ENCODE data around the gene TSC1.
"Not testable (repeated sequence)": the region's sequence is repeated elsewhere in the genome, so short reads cannot be mapped to it uniquely, and the experiment has no call there.

TSC1 gene

DNA sequence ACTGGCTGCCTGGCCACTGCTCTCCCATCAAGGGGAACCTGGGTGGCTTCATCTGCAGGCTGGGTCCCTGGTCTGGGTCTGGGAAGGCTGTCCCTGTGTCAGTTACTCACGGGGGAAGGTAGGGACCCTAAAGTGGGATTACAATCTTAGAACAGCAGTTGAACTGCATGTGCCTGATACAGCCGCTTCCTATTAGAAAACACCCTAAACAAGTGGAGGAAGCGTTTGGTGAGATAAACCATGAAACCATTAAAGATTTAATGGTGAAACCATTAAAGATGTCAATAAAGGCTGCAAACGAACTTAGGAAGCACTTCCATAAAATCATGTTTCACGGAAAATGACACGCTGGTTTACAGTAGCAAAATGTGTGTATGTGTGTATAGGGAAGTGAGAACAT, 31.5 kb upstream of the TSC1 start:
- DNase-seq = no peak

DNA sequence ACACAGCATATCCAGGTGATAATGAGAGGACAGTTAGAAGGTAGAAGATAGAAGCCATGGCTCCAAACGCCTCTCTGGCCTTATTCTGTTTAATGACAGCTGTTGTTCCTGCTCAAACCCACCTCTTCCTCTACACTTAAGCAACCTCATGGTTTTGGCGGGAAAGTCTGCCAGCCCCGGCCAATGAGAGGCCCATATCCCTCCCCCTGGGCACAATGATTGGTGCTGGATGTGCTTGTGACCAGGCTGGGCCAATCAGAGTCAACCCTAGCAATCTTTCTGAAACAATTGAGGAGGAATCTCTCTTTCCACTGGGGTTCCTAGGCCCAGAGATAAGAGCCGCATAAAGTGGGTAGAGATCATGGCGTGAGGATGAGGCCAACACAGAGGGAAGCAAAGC, 29.3 kb upstream of the TSC1 start:
- DNase-seq = no peak

DNA sequence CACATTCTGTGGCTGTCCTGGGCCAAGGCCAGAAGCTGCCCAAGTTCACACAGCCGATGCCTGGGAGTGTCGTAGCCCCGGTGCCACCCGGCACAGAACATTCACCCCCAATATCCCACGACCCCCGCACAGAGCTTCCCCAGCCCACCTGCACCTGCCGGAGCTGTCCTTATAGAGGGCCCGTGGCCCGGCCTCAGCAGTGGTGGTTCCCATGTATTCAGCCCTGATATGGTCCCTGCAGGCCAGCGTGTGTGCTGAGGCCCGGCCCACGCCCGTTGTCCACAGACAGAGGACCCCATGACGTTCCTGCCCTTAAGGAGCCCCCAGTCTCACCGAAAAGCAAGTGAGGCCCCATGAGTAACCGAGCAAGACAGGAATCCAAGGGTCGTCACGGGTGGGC, 28.8 kb upstream of the TSC1 start:
- no peak for DNase-seq

DNA sequence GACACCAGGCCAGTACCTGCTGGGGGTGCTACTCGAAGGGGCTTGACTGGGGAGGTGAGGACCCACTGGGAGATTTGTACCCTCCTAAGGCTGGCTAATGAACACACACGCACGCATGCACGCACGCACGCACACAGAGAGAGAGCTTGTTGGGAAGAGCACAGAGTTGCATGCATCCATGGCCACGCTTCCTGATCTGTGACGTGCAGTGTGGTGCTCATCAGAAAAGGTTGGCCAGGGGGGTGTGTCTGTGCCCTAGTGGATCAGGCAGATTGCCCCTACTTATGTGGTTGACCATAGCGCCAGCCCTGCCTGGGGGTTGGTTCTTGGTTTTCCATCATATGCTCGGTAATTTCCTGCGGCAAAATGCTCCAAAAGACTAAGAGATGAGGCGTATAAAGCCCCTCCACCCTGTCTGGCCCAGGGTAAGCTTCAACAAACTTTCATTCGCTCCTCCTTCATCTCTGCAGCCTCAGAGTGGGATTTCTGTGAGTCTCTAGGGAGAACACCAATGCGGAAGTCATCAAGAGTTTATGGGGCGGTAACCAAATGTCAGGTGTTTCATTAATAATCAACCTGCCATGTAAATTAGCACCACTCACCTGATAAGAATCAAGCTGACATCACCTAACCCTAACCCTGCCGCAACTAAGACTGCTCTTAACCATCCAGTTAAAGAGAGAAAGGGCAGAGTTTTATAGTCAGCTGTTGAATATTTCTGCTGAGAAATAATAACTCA, 26.1 kb upstream of the TSC1 start:
- DNase-seq = no peak

DNA sequence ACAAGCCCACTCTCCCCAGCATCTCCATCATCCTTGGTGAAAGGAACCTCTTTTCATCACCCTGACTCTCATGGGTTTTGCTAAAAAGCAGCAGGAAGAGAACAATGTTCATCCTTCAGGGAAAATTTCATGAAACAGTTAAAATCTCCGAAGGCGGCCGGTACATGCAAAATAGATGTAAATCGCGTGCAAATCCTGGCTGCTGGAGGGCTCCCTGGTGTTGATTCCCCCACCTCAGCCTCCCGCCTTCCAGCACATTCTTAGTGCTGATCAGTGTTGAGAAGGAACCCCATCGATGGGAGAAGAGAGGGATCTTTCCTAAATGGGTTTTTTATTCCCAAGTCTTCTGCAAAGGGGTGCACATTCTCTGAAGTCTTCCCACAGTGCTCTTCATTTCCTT, 25.4 kb upstream of the TSC1 start:
- no peak for DNase-seq

DNA sequence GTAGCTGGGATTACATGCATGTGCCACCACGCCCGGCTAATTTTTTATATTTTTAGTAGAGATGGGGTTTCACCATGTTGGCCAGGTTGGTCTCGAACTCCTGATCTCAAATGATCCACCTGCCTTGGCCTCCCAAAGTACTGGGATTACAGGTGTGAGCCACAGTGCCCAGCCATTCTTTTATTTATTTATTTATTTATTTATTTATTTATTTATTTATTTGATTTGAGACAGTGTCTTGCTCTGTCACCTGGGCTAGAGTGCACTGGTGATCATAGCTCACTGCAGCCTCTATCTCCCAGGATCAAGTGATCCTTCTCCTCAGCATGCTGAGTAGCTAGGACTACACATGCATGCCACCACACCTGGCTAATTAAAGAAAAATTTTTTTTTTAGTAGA, 23.5 kb upstream of the TSC1 start:
- DNase-seq = not testable (repeated sequence)

DNA sequence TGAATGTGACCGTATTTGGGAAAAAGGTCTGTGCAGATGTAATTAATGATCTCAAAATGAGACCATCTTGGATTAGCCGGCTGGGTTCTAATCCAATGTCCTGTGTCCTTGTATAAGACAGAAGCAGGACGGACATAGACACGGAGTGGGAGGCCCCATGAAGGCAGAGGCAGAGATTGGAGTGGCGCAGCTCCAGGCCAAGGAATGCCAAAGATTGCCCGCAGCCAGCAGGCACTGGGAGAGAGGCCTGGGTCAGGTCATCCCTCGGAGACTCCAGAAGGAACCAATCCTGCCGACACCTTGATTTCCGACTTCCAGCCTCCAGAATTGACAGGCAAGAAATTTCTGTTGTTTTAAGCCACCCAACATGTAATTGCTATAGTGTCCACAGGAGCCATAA, 21.1 kb upstream of the TSC1 start:
- DNase-seq = no peak

DNA sequence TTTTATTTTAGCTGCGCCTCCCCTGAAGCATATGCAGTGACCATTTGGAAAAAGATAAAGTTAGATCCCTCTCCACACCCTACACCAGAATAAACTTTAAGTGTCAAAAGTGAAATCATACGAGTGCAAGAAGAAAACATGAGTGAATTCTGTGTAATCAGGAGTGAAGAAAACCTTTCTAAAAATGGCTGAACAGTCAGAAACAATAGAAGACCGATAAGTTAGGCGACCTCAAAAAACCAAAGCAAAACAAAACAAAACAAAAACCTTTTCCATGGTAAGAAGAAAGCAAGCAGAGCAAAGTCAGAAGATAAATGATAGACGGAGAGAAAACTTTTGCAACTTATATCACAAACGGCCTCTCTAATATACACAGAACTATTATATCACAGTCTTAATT, 16.6 kb upstream of the TSC1 start:
- no peak for DNase-seq

DNA sequence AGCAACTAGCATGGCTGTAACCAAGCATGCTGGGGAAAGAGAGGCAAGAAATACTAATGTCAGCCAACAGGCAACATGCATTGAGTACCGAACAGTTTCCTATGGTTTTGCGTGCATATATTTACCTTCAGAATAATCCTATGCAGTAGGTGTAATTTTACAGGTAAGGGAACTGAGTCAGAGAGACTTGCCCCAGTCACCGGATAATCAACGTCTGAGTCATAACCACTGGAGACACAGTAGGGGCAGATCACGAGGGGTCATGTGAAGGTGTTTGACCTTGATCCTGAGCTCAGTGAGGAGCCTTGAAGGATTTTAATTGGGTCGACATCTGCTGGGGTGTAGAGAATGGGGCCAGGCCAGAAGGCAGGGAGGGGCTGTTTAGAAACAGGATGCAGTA, 13.4 kb upstream of the TSC1 start:
- no peak for DNase-seq

DNA sequence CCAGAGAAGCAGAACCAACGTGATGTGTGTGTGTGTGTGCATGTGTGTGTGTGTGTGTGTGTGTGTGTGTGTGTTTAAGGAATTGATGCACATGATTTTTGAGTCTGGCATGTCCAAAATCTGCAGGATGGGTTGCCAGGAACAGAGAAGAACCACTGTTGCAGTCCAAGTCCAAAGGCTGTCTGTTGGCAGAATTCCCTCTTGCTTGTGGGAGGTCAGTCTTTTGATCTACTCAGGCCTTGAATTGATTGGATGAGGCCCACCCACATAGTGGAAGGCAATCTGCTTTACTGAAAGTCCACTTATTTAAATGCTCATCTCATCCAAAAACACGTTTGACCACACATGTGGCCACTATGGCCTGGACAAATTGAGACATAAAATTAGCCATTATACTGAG, 11.4 kb upstream of the TSC1 start:
- DNase-seq = no peak

DNA sequence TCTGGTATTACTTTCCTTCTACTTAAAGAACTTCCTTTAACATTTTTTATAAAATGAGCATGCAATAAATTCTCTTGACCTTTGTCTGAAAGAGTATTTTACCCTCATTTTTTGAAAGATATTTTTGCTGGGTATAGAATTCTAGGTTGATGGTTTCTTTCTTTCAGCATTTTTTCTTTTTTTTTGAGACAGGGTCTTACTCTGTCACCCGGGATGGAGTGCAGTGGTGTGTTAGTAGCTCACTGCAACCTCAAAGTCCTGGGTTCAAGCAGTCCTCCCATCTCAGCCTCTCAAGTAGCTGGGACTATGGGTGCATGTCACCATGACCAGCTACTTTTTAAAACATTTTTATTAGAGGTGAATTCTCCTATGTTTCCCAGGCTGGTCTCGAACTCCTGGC, 10.7 kb upstream of the TSC1 start:
- DNase-seq = no peak

DNA sequence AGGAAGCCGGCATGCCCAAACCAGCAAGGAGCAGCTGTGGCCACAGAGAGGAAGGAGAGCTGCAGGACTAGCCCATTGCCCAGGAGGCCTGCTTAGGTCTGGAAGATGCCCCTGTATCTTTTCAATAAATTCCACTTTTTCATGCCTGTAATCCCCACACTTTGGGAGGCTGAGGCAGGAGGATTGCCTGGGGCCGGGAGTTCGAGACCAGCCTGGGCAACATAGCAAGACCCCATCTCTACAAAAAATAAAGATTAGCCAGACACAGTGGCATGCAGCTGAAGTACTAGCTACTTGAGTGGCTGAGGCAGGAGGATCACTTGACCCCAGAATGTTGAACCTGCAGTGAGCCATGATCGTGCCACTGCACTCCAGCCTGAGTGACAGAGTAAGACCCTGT, 5.3 kb upstream of the TSC1 start:
- no peak for DNase-seq

DNA sequence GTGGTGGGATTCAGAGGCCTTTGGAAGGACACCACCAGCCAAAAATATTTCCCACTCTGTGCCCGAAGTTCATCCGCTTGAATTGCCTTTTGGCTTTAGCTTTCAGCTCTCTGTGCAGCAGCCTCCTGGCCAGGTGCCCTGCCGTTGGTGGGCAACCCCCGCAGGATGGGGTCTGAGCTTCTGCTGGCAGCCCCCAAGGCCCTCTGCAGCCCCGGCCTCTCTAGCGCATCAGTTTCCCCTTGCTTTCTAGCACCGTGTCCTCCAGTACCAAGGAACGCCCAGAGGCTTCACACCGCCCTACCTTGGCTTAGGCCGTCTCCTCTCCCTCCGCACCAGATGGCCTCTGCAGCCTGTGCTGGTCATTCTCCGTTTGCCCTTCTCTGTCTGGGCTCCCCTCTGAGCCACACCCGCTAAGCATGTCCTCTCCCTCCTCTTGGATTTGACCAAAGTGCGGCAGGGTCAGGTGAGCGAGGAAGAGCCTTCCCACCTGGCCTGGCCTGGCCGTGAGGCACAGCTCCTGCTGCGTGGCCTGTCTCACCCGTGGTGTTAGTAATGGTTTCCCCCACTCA, 4.2 kb upstream of the TSC1 start:
- DNase-seq = no peak

DNA sequence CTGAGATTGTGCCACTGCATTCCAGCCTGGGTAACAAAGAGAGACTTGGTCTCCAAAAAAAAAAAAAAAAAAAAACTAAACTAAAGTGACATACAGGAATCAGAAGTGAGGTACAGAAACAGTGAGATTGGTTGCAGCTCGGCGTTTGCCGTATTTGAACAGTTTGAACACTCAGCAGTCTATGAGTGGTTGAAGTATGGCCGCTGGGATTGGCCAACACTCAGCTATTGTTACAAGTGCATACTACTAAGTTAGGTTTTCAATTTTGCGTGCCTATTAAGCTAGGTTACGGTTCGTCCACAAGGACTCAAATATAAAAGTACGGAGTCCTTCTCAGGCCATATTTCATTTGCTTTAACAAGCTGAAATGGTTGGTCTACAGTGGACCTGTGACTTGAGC, 3.3 kb upstream of the TSC1 start:
- no peak for DNase-seq

DNA sequence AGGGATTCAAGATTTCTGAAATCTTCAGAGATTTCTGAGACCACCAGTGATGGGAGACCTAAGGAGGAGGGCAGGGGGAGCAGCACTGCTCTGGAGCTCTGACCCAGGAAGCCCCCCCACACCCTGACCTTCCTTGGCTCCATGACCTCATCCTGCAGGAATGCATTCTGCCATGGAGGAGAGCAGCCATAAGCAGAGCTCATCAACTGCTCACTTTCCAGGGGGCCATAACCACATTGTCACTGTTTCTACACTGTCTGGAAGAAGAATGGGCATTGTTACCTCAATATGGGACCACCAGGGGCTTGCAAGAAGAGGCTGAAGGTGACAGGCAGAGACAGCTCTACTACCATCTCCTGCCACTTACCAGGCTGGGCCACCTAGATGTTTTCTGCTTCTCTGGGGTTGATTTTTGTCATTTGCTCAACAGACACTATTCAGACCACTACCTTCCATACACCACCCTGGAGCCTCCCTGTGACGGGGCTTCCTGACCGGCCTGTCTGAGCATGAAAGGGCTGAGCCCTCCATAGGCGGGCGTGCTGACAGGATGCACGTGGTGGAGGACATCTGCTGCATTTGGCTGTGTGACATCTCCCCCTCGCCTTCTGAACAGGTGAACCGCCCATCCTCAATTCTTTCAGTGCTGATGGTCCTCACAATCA, 2.3 kb upstream of the TSC1 start:
- no peak for DNase-seq

DNA sequence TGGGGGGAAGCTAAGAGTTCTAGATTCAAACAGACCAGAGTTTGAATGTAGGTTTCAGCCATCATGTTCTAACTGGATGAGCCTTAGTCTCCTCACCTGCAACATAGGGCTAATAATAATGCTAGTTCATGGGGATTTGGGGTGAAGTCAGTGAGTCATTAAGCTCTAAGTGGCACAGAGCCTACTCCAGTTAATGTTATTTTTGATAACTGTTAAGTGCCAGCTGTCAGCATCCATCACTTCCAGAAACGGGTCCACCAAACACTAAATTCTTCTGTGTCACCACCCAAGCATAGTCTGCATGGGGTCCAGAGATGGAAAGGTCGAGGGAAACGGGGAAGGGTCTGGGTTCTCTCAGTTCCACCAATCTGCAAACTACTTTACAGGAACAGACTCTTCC, 1.8 kb upstream of the TSC1 start:
- DNase-seq = no peak

DNA sequence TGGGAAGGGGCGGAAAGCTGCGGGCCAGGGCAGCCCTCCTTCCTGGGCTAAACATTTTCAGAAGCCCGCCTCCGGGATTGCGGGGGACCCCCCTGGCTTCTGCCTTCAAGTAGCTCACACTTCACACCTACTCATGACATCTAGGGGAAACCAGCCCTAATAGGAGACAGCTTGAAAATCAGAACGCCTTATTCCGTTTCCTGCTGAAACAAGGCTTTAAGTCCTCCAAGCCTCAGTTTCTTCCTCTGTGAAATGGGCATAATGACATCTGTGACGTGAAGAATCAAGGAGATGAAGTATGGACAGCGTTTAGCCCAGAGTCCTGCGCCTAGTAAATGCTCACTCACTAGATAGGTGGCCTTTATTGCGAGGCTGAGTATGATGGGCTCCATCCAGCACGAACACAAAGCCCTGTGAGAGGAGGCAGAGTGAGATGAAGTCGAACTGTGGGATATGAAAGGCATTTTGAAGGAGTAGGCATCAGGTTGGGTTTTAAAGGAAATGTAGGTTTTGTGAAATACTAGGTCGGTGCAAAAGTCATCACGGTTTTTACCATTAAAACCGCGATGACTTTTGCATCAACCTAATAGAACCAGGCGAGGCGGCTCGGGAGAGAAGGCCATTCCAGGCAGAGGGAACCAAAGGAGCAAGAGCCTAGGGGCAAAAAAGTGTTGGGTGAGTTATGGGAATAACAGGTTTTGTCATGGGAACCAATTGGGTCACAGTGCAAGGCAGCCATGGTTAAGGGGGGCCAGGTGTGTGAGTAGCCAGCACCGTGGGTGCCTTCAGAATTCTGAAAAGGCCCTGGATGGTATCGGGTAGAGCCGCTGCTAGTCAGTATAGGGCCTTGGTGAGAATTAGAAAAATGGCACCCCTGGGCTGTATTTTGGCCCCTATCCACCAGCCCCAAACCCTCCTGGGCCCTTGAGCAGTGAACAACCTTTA, 1.0 kb upstream of the TSC1 start:
- no peak for DNase-seq

DNA sequence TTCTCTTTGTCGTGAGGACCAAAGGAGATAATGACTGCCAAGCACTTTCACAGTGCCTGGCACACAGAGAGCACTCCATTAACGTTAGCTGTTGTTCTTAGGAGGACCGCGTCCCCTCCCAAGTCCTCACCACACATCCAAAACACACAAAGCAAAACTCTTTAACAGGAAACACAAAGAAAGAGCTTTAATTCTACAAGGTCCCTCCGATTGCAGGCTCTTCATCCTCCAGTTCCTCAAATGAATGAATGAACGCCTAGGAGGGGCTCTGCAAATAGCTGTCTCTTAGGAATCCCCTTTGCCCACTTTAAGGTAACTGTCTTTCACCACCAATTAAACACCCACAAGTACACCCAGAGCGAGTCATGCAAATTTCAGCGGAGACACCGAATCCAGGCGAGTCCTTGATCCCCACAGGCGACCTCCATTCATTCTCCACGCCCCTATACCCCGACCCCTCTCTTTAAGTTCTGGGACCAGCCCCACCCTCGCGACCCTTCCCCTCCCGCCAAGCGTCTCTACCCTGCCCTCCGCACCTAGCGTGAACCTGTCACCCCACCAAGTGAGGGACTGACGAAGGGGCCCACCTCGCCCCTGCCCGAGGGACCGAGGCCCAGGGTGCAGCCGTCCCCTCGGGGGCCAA, 644 bp downstream of the TSC1 start:
- peak; percentile 2 for DNase-seq

DNA sequence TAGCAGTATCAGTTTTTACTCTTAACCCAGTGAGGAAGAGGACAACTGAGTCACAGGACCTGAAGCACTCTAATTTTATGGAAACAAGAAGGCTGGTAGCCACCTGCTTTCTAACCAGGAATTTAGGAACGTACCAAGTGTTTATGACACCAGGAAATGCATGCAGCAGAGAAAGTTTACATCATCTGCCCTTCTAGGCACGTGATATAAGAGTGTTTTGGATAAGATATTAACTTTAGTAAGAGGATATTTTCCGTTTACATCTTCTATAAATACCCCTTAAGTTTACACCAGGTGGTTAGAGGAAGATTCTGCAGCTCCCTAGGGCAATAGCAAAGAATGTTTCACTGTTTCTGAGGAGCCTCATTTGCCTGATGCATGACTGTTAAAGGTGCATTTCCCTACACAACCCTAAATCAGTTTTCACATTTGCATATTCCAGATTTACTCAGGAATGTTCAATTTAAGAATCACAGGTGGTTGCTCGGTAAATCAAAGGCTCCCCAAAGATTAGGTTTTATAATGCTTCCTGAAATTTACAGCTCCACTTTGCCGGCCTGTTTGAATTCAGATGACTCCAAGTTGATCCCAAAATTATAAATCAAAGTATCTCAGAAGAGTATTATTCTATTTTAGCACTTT, 1.8 kb downstream of the TSC1 start:
- DNase-seq = no peak

DNA sequence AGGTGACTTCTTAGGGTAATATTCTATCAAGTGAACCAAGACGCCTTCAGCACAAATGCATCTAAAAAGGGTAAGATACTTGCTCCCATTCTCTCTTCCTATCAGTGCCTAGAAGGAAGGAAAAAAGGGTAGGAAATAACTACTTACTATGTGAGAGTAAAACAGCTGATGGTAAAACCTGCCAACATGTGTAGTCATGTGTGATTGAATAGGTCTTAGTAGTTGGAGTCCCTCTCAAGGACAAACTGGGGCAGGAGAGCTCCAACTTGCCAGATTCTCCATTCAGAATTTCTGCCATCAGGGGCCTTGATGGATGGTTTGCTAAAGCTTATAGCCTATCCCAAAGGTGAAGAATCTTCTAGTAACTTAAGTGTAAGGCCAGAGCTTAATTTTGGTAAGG, 5.2 kb downstream of the TSC1 start:
- DNase-seq = no peak

DNA sequence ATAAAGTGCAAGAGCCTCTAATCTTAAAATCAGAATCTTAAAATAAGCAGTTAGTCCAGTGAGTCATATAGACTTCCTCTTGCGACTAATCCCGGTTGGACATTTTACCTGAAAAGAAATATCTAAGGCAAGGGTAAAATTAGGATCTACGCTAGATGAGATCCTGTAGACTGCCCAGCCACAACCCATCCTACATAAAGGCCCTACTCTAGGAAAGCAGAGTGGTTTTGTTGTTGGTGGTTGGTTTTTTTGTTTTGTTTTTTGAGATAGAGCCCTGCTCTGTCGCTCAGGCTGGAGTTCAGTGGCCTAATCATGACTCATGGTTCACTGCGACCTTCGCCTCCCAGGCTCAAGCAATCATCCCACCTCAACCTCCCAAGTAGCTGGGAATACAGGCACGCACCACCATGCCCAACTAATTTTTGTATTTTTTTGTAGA, 6.9 kb downstream of the TSC1 start:
- no peak for DNase-seq

DNA sequence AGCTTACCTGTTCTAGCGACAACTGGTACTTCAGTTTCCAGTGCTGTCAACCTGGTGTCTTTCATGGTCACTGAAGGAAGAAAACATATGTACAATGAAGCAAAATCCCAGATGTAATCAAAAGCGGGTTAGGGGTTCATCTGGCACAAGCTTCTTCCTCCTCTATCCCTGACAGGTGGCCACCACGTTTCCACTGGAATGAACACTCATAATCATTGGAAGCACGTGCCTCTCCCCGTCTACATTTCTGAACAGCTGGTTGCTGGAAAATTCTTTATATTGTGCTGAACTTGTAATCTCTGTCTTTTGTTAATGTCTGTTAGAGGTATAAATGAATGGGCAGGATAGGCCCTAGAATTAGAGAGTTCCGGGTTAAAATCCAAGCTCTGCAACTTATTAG, 9.4 kb downstream of the TSC1 start:
- no peak for DNase-seq
